ENCODE results near the gene FAM72B.
"Not testable (repeated sequence)": the region's sequence is repeated elsewhere in the genome, so short reads cannot be mapped to it uniquely, and the experiment has no call there.

GRCh38 chr1:121168152-121168668 is 15.9 kb downstream of the FAM72B start:
- TF ChIP-seq, protein P1, sequence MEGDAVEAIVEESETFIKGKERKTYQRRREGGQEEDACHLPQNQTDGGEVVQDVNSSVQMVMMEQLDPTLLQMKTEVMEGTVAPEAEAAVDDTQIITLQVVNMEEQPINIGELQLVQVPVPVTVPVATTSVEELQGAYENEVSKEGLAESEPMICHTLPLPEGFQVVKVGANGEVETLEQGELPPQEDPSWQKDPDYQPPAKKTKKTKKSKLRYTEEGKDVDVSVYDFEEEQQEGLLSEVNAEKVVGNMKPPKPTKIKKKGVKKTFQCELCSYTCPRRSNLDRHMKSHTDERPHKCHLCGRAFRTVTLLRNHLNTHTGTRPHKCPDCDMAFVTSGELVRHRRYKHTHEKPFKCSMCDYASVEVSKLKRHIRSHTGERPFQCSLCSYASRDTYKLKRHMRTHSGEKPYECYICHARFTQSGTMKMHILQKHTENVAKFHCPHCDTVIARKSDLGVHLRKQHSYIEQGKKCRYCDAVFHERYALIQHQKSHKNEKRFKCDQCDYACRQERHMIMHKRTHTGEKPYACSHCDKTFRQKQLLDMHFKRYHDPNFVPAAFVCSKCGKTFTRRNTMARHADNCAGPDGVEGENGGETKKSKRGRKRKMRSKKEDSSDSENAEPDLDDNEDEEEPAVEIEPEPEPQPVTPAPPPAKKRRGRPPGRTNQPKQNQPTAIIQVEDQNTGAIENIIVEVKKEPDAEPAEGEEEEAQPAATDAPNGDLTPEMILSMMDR (IDR thresholded peaks at IDR 0.05) = not testable (repeated sequence)
- not testable (repeated sequence) for TF ChIP-seq POLR2A (IDR thresholded peaks at IDR 0.05)

Data from tibial nerve (tissue), 3 donors.